Loucy (cell line): ENCODE data around the gene TFAM.

Experiments
- CTCF ChIP-seq: fragments of 200-600 bp; sonication (generic); conservative IDR thresholded peaks from 2 replicates; pipeline ENCODE4 v1.5.1; 2014; ENCODE audit warnings: mild to moderate bottlenecking, antibody characterized with exemption, low read length
- EZH2phosphoT487 ChIP-seq: fragments of 200-600 bp; IDR thresholded peaks from 2 replicates; pipeline ENCODE4 v1.6.1; 2018; ENCODE audit warnings: antibody characterized with exemption, mild to moderate bottlenecking, moderate library complexity, borderline replicate concordance

GRCh38 chr10:58352956-58353610 lies 32.1 kb upstream of the TFAM start:
- no peak for TF ChIP-seq CTCF
- TF ChIP-seq EZH2phosphoT487, result no peak
